Limb (tissue), 2 donors: ENCODE measurements around the gene THBS2.
"Not testable (repeated sequence)": the region's sequence is repeated elsewhere in the genome, so short reads cannot be mapped to it uniquely, and the experiment has no call there.

Experiments used
- DNase-seq, 2 donors: peaks; one replicate each; pipeline ENCODE4 v3.0.0-alpha.2; 2016; ENCODE audit errors: extremely low spot score in 2 of 2

Gene THBS2

DNA sequence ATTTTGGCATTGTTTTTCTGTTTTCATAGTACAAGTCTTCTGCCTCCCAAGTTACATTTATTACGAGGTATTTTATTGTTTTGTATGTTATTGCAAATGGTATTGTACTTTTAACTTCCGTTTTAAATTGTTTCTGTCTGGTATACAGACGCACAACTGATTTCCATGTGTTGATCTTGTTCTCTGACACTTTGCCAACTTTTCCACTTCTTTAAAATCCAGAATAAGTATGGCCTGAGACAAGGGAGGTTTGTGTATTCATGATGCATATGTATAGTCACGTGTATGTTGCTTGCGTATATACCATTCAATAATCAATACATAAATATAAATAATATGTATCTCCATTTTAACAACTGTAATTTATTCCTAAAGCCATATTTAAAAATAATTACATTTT lies 41.2 kb downstream of the THBS2 start:
- DNase-seq, result peak in 1 of 2 donors; percentile 48

DNA sequence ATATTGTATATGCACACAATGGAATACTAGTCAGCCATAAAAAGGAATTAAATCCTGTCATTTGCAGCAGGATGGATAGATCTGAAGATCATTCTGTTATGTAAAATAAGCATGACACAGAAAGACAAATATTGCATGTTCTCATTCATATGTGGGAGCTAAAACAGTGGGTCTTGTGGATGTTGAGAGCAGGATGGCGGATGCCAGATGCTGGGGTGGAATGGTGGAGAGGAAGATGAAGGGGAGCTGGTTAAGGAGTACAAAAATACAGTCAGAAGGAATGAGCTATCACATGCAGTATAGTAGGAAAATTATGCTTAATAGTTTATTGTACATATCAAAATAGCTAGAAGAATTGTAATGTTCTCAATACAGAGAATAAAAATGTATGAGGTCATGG lies 41.8 kb downstream of the THBS2 start:
- DNase-seq, result no peak

DNA sequence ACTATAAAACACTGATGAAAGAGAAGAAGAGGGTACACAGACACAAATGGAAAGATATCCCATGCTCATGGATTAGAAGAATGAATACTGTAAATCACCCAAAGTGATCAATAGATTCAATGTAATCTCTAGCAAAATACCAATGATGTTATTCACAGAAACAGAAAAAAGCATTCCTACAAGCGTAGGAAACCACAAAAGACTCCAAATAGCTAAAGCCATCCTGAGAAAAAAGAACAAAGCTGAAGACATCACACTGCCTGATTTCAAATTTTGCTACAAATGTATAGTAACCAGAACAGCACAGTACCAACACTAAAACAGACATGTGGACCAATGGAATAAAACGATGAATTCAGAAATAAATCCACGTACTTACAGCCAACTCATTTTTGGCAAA lies 43.0 kb downstream of the THBS2 start:
- DNase-seq, result no peak

DNA sequence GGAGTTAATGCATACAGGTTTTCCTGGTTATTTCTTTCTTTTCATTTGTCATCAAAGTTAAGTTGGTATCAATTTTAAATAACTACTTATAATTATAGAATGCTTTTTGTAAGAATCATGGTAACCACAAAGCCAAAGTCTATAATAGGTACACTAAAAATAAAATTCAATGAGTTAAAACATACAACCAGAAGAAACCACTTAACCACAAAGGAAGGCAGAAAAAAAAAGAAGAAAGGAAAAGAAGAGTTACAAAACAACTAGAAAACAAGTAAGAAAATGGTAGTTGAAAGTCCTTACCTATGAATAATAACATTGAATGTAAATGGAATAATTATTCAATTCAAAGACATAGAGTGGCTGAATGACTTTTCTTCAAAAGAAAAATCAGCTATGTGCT lies 45.6 kb downstream of the THBS2 start:
- DNase-seq, result no peak

DNA sequence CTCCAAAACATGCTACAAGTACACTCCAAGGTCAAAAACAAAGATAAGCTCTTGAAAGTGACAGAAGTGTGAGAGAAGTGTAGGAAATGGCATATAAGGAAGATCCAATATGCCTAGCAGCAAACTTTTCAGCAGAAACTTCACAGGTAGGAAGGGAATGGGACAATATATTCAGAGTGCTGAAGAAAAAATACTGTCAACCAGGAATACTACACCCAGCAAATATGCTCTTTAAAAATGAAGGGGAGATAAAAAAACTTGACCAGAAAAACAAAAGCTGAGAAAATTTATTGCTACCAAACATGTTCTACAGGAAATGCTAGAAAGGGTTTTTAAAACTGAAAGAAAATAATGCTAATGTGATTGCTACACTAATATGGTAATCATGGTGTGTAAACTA lies 46.2 kb downstream of the THBS2 start:
- DNase-seq, result no peak

DNA sequence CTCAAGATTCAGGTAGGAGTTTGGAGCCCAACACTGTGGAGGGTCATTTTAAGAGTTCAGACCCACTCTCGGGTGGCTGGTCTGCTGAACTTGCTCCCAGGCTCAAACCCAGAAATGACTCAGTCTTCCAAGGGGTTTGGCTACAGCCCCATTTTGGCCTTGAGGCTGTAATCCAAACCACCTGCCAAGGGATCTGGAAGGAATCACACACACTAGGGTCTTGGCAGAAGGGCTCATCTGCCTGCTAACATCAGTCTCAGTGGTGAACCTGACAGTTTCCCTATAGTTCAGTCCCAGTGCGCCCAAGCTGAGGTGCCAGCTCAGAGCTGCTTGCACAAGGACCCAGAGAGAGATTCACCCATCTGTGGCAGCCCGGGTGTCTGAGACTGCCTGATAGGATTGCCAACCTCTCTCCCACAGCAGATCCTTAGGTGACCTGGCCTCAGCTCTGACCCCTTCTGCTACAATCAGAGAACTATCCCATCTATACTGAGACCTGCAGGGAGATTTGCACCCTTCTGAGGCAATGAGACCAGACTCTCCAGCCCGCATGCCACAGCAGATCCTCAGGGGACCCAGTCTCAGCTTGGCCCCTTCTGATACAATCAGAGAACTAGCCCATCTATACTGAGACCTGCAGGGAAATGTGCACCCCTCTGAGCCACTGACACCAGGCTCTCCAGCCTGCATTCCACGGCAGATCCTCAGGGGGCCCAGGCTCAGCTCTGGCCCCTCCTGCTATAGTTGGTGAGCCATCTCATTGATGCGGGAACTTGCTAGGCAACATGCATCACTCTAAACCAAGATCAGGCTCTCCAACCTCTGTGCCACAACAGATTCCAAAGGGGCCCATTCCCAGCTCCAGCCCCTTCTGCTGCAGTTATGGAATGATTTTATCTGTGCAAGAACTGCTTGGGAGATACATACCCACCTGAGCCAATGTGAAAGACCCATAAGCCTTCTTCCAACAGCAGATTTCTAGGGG lies 48.2 kb downstream of the THBS2 start:
- no peak for DNase-seq

DNA sequence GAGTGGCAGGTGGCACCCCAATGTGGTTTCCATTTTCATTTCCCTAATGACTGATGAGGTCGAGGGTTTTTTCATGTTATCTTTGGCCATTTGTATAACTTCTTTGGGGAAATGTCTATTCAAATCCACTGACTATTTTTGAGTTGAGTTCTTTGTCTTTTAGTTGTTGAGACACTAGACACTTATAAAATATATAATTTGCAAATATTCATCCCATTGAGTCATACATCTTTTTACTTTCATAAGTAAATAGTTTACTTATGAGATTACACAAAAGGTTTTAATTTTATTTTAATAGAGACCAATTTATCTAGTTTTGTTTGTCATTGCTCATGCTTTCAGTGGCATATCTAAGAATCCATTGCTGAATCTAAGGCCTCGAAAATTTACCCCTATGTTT lies 49.5 kb downstream of the THBS2 start:
- DNase-seq, result no peak

DNA sequence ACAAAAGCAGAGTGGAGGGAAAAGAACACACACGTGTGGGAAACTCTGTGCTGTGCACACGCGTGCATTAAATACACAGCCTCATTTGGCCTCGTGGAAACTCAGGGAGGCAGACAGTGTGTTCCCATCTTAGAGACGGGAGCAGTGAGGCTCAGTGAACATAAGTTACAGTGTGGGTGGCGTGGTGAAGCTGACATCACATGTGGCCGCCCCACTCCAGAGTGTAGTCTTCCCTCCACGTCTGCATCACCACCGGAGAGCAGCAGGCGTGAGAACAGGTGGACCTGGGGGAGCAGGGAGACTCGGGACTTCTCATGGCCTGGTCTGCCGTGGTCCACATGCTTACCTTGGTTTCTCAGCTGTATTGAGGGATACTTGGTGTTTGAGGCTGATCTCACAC lies 51.7 kb downstream of the THBS2 start:
- no peak for DNase-seq

DNA sequence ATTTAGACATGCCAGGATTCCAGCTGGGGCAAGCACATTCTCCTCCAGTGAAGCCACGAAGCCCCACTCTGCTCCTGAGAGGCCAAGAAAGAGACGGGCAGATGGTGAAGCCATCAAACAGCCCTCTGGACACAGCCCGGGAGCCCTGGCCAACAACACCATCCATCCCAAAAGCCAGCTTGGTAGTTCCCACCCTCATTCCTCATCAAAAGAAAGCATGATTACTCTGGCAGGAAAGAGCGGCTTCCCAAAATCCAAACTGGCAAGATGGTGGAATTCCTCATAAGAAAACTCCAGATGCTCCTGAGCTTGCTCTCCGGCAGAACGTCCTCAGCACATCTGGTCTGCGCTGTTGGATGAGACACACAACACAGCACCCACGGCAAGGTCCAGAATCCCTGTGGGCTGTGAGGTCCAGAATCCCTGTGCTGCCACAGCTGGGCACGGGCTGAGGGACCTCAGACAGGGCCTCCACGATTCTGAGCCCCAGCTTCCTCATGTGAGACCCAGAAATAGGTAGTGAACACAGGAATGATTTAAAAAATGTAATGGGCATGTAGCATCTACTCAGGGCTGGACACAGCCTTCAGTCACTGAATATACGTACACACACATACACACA lies 52.6 kb downstream of the THBS2 start:
- DNase-seq, result no peak

- no peak for DNase-seq
Observed at GRCh38 chr6:169199625-169200335, 53.9 kb downstream of the THBS2 start.

- DNase-seq, result no peak
Observed at GRCh38 chr6:169198885-169199284, 54.8 kb downstream of the THBS2 start.

DNA sequence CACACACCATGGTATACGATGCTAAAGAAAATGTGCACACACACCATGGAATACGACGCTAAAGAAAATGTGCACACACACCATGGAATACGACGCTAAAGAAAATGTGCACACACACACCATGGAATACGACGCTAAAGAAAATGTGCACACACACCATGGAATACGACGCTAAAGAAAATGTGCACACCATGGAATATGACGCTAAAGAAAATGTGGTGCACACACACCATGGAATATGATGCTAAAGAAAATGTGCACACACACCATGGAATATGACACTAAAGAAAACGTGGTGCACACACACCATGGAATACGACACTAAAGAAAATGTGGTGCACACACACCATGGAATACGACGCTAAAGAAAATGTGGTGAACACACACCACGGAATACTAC lies 55.7 kb downstream of the THBS2 start:
- not testable (repeated sequence) for DNase-seq

DNA sequence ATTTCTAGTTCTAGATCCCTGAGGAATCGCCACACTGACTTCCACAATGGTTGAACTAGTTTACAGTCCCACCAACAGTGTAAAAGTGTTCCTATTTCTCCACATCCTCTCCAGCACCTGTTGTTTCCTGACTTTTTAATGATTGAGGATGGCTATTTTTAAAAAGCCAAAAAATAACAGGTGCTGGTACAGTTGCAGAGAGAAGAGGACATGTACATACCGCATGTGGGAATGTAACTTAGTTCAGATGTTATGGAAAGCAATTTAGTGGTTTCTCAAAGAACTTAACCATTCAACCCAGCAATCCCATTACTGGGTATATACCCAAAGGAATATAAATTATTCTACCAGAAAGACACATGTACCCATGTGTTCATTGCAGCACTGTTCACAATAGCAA lies 57.4 kb downstream of the THBS2 start:
- not testable (repeated sequence) for DNase-seq

GRCh38 chr6:169194737-169195136 lies 58.9 kb downstream of the THBS2 start:
- no peak for DNase-seq

DNA sequence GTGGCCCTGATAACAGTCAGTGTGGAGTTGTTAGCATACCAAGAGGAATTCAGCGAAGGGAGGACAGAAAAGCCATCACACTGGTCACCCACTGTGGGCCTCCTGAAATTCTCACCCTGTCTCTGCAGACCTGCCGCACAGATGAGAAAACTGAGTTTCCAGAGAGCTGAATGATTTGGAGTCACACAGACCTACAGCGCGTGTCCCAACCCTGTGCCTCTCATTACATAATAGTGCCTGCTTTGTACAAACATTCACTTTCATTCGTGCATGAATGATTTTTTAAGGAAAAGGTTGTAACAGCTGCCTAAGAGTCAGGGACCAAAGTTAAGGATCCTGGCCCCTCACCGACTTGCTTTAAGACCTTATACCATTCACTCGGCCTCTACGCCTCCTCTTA lies 62.7 kb downstream of the THBS2 start:
- no peak for DNase-seq

GRCh38 chr6:169190144-169190584 lies 63.5 kb downstream of the THBS2 start:
- DNase-seq, result peak in 1 of 2 donors; percentile 39

GRCh38 chr6:169189686-169190085 lies 64.0 kb downstream of the THBS2 start:
- no peak for DNase-seq

DNA sequence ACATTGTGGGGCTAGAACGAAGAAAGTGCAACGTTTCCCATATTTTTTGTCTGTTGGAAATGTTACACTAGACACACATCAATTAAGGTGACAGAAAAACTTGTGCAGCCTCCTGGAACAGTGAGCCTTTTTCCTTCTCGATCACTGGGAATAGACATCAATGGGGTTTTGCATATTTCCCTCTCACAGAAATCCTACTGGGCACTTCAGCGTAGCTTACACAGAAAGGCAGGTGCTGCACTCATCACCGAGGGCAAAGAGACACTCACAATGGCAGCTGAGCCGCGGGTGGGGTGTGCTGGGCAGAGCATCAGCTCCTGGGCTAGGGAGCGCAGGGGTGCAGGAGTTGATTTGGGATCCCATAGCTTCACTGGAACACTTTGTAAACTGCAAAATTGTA lies 64.5 kb downstream of the THBS2 start:
- DNase-seq, result no peak

GRCh38 chr6:169188475-169188874 lies 65.2 kb downstream of the THBS2 start:
- no peak for DNase-seq

DNA sequence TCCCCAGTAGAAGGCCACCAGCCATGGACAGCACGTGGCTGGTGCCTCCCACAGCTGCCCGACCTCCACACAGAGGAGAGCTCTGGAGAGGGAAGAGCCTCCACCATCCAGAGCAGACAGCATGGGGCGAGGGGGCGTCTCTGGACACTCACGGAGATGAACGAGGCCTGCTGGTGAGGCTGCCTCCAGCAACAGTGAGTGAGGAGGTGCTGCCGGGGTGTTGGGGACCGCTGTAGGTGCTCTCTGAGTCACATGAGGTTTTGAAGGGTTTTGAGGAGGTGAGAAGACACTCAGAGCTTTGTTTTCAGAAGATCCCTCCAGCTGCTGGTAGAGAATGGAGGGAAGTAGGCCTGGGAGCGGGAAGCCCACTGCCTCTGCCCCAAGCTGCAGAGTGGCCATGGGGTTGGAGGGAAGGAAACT lies 65.6 kb downstream of the THBS2 start:
- DNase-seq, result no peak

DNA sequence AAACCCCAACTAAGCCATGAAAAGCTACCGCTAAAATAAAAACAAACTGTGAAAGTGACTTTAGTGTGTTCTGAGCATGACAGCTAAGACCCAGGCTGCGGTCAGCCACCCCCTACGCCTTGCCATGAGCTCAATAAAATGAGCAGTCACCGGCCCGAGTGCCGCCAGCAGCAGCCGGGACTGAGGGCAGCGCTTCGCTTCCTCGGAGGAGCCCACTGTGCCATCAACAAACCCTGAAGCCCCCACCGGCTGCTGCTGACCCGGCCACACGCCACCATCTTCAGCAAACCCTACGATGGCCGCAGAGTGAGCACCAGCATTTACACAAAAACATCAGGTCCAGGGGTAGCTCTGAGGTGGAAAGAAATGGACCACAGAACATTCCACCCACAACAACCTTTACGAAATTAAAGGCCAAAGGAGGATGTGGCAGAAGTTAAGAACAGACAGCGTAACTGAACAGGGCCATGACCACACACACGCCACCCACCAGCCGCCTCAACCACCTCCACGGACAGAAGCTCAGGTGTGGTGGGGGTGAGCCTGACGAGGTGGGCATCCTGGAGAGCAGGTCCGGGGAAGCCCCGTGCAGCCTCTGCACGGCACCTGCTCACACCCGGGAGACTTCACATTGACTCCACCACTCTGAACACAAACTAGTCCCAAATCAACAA lies 67.0 kb downstream of the THBS2 start:
- peak in 1 of 2 donors; percentile 10 for DNase-seq
